ENCODE measurements around the gene CRTAC1.
A peak's percentile ranks its signal among the peaks of the same experiment; 100 is the strongest.

Gene CRTAC1

GRCh38 chr10:98030093-98030821, at the start of gene CRTAC1:
CRTAC1 (minus strand) TSS chr10:98030621; CDS start chr10:98030472, 149 bp downstream.
- peak; percentile 87 for DNase-seq

GRCh38 chr10:98078774-98079173, 48.4 kb upstream of the CRTAC1 start:
- DNase-seq = no peak

DNA sequence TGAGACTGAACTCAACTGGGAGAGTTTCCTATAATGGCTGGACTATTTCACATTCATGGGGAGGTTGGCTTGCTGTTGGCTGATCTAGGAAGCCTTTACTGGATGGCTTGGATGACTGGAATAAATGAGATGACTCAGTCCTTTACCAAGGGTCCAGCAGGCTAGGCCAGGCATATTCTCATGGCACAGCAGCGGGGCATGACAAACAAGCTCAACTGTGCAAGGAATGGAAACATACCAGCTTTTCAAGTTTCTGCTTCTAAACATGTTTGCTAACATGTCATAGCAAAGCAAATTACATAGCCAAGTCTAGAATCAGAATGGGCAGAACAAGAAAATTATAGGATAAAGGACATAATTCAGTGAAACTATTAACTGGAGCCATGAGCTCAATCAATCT, 46.8 kb upstream of the CRTAC1 start:
- DNase-seq = no peak

DNA sequence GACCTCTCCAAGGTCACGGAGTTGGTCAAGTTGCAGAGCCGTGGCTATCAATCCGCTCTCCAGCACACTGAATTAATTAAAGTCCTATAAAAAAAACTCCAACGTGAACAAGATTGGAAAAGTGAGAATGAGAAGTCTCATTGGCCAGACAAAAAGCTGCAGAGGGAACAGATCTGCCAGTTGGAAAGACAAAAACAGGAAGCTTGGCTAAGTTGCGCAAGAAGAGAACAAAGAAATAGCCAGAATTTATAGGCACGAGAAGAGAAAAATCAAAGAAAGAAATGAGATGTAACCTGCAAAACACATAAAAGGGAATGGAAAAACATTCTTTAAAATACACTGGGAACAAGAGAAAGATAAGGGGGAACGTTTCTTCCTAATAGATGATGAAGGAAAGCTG, 45.7 kb upstream of the CRTAC1 start:
- DNase-seq = no peak

- DNase-seq = no peak
Observed at GRCh38 chr10:98074315-98074911, 44.0 kb upstream of the CRTAC1 start.

DNA sequence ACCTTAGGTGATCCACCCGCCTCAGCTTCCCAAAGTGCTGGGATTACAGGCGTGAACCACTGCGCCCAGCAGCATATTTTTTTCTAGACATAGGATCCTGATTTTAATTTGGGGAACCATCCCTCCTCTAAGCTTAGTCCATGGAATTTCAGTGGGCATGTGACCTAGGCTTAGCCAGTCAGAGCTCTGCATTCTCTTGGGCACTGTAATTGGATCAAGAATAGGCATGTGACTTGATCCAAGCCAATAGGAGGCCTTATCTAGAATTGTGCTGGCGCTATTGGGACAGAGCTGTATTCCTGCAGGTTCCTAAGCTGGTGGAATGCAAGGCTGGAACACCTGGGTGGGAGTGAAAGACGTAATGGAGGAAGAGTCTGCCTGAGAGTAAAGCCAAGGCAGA, 36.7 kb upstream of the CRTAC1 start:
- no peak for DNase-seq

- DNase-seq = no peak
Observed at GRCh38 chr10:98063740-98064027, 33.3 kb upstream of the CRTAC1 start.

GRCh38 chr10:98062424-98062823, 32.0 kb upstream of the CRTAC1 start:
- DNase-seq = no peak

DNA sequence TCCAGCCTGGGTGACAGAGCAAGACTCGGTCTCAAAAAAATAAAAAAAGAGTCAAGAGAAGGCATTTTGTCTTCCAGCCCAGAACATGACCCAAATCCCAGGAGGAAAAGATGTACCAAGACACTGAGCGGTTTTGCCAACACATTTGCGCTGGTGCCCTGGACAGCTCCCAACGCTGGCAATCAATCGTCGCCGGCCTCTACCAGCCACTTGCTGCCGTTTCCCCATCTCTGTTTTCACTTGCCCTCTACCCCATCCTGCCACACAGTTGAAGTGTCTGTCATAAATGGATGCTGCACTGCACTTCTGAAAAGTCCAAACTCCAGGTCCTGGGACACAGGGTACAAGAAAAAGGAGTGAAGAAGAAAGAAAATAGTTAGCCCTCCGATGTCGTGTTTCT, 29.7 kb upstream of the CRTAC1 start:
- DNase-seq = no peak

DNA sequence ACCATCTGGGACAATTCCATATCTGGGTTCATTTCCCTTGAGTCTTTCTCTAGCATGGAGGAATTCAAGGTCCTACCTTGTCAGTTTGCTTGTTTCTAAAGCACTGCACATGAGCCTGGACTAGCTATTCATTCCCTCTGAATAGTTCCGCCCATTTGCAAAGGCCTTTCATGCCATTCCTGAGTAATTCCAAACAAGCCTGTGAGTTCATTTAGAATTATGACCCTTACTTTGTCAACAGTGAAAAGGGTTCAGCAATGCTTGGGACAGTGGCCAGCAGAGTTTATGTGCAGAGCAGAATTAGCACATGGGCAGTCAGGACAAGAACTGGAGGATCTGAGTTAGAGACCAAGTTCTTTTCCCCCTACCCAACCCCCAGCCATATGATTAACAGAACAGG, 27.9 kb upstream of the CRTAC1 start:
- no peak for DNase-seq

- DNase-seq = no peak
Observed at GRCh38 chr10:98055841-98056516, 25.6 kb upstream of the CRTAC1 start.

DNA sequence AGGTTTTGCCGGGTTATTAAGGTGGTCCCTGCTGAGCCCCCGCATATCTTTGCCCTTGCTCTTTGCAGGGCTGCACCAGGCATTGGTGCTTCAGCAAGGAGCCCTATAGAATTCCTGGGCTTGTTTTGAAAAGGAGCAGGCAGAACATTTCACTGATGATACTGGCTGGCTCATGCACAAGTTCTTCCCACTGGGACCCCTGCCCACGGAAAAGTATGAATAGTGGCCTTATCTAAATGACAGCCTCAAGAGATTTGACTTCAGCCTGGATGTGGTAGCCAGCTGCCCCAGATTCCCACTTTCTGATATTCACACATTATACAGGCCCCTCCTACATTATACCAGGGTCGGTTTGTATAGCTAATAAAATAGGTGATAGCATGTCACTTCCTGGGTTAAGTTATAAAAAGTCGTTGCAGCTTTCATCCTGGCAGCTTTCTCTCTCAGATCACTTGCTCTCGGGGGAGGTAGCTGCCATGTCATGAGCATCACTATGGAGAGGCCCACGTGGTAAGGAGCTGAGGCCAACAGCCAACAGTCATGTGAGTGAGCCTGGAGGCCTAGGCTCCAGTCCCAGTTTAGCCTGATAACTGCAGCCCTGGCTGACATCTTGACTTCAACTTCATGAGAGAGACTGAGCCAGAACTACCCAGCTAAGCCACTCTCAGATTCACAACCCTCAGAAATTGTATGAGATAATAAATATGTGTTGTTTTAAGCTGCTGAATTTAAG, 16.8 kb upstream of the CRTAC1 start:
- no peak for DNase-seq

DNA sequence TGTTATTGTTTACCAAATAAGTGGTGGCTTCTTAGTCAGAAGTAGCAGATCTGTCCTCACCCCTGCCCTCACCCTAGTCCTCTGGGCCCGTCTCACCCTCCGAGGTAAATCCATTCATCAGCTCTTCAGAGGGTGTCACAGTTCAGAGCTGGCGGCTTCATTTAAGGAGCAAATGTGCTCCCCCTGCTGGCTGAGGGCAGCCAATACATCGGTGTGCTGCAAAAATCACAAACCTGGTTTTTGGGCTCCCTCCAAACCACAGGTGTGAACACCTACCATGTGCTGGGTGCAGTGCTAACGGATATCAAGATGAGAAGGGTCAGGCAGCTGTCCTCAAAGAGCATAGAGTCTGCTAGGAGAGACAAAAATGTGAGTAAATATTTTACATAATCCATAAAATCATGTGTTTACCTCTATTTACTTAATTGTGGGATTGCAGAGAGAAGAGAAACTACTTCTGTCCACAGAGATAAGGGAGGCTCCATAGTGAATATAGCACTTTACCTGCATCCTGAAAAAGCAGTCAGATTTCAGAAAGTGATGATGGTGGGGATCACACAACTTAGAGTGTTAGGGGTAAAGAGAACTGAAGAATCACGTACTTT, 15.5 kb upstream of the CRTAC1 start:
- DNase-seq = peak; percentile 85

DNA sequence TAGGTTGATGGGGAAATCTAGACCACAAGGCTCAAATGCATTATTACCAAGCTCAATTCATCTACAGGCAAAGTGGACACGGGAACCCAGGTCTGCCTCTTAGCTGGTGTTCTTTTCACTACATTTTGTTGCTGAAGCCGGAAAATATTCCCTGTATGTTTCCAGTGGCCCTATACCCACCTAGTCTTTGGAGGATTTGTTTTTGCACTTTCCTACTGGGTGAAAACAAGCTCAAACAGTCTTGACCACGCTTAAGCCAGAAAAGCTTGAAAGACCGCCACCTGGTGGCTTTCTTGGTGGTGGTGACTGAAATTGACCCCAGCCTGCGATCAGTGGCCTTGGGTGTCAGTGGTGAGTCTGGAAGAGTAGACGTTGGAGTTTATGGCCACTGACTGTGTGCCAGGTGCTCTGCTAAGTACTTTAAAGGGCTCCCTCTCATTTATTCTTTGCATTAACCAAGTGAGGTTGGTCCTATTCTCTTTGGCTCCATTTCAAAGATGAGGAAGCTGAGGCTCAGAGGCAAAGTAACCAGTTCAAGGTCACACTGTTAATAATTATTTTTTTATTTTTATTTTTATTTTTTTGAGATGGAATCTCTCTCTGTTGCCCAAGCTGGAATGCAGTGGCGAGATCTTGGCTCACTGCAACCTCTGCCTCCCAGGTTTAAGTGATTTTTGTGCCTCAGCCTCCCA, 11.1 kb upstream of the CRTAC1 start:
- DNase-seq = peak; percentile 87

DNA sequence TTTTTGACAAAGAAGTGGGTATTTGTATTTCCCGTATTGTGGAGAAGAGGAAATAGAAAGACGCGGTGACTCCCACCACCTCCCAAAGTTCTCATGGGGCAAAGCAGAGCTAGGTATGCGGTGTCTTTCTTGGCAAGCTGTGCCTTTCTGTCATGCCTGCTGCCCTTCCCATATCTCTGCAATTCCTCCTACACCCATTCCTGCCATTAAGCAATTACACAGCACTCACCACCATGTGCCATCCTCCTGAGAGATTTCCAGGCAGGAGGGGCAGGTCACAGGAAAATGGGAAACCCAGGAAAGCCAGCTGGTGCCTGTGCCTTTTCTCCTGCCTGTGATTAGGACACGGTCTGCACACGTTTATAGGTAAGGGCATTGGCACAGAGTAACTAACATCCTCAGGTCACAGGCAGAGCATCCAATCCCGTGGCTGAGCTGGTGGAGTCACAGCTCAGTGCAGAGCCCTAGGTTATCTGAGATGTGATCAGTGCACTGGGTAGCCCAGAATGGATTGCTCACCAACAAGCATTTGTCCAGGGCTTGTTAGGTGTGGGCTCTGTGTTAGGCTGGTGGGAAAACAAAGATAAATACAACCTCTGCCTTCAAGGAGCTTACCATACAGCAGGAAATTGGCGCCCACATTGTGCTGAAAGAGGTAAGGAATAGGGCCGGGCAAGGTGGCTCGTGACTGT, 9.4 kb upstream of the CRTAC1 start:
- DNase-seq = no peak

- peak; percentile 30 for DNase-seq
Observed at GRCh38 chr10:98038288-98038687, 7.9 kb upstream of the CRTAC1 start.

- DNase-seq = no peak
Observed at GRCh38 chr10:98035599-98035998, 5.2 kb upstream of the CRTAC1 start.

DNA sequence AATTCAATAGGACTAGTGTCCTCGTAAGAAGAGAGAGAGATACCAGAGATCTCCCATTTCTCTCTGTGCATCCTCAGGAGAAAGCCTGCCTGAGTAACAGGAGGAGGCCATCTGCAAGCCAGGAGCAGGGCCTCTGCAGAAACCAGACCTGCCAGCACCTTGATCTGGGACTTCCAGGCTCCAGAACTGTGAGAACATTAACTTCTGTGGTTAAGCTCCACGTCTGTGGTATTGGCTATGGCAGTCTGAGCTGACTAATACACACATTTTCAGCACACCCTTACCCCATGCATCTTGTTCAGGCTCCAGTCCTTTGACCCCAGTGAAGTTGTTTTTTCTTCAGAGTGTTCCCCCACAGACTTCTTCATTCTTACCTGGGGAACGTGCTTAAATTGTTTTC, 3.1 kb upstream of the CRTAC1 start:
- DNase-seq = no peak

DNA sequence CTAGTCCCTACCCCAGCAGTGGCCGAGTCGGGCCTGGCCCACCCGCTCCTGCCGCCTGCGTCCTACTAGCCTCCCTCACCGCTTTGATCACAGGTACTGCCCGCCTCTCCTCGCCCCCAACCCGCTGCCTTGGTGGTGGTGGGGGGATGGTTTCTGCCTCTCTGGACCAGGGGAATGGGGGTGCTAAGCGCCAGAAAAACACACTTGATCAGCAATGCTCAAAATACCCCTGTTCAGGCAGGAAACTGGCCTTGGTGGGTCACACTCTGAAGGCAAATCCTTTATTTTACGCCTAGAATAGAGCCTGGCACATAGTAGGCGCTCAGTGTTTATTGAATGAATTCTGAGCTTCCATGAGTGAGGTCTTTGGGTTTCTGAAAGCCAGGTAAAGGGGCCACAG, 1.0 kb upstream of the CRTAC1 start:
- DNase-seq = no peak

DNA sequence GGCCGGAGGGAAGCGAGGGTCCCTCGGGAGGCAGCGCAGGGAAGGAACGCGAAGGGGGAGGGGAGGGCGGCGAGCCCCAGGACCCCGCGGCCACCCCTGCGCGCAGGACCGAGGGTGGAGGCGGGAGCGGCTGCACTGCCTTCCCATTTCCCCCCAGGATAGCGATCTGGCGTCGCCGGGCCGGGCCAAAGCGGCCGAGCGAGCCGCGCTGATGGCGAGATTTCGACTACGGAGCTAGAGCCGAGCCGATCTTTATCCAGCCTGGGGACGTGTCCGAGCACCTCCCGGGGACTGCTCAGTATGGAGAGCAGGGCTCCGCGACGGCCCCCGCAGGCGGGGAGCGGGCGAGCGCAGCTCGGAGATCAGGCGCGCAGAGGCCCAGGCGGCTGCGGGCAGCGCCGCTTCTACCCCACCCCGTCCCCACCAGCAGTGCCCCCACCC, 590 bp upstream of the CRTAC1 start:
- no peak for DNase-seq

DNA sequence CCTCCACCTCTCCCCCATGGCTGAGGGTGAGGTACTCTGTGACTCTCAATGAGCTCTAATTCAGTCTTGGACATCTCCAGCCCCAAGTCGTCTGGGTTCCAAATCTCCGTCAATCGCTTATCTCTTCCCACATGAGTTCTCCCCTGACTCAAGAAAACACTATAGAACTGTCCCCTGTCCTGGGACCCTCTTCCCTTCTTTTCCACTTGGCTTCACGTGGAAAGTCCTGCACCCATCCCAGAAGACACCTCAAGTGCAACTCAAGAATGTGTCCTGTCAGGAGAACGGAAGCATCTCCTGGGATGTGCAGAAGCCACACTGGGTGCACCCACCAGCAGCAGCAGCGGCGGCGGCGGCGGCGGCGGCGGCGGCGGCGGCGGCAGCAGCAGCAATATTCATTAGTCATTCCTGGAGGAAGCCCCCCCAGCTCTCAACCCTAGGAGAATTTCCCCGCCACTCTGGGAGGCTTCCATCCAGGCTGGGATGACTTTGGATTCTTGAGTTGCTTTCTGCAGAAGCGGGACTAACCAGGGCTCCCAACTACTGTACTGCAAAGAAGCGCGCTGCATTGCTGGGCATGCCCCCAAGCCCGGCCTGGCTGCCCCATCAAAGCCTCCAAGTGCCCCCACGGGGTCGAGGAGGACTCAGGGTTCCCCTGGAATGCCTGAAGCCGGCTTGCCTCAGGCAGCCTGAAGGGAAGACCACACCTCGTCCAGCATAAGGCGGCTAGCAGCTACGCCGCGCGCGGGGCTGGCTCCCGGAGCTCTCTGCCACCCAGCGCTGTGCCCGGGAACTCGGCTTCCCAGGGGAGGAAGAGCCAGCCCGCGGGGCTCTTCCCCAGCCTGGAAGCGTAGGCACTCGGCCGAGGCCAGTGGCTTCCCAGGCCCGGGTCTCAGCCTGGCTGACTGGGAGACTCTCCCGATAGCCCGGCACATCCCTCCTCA, 1.0 kb downstream of the CRTAC1 start:
- peak; percentile 31 for DNase-seq
